Measurements from ENCODE around the gene HCFC1.

HCFC1 gene

DNA sequence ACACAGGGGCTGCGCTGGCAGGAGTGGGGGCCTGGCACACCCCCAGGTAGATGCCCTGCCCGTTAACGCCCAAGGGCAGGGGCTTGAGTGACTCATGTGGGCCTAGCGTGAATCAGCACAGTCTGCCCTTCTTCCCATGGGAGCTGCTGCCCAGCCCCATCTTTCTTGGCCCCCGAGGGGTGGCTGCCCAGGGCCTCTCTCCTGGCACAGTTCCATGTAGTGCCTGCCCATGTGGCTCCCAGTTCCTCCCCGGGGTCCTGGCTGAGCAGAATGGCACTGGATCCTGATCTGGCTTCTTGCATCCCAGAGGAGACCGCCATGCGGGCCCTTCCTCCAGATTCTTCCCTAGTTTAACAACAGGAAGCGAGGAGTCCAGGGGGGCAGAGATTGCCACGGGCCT, 69.2 kb downstream of the HCFC1 start:
- DNase-seq (ENCODE audit: low read depth): no peak

- DNase-seq (ENCODE audit: low read depth): no peak
Measured at GRCh38 chrX:153901753-153902140, 69.9 kb downstream of the HCFC1 start.

- peak; percentile 40 for DNase-seq (ENCODE audit: low read depth)
Measured at GRCh38 chrX:153900831-153901752, 70.5 kb downstream of the HCFC1 start.

DNA sequence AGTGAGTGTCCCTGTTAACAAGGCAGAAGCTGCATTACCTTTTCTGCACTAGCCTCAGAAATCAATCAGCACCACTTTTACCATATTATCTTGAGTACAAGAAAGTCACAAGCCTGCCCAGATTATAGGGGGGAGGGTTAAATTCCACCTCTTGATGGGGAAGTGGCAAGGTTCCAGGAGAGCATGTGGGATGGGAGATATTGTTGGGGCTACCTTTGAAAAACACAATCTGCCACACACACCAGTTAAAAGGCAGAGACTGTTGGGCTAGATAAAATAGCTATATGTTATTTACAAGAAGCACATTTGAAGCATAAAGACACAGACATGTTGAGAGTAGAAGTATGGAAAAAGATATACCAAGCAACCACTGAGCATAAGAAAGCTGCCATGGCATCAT, 73.7 kb downstream of the HCFC1 start:
- DNase-seq (ENCODE audit: low read depth): no peak

All from T-helper 22 cell (primary cell).